Liver (tissue), 9 donors: ENCODE data around the gene KLHDC7B. TPM values are rescaled to one million over a fixed set of nuclear protein-coding genes. Genes with fewer than 3 reads are reported as not detected.

Source experiments
- DNase-seq: peaks from one replicate; pipeline ENCODE4 v3.0.0-alpha.2; 2017; ENCODE audit warnings: low spot score
- H3K27ac ChIP-seq, 2 donors: one replicate each; pipeline ENCODE4 v1.7.0; 2013; ENCODE audit warnings: inconsistent platforms in 2 of 2, low read length in 2 of 2, control low read depth in 1 of 2, low read depth in 1 of 2, mild to moderate bottlenecking in 1 of 2
- H3K27me3 ChIP-seq, 4 donors: one replicate each; pipeline versions ENCODE4 v1.6.1 to v1.7.0; 2013; ENCODE audit warnings: low read length in 3 of 4, inconsistent platforms in 1 of 4, mild to moderate bottlenecking in 1 of 4, moderate library complexity in 1 of 4; ENCODE audit not compliant: control insufficient read depth in 4 of 4, insufficient read depth in 4 of 4
- H3K36me3 ChIP-seq, 4 donors: one replicate each; pipeline versions ENCODE4 v1.6.1 to v1.7.0; 2013; ENCODE audit warnings: low read length in 3 of 4, mild to moderate bottlenecking in 3 of 4, low read depth in 1 of 4, moderate library complexity in 1 of 4; ENCODE audit not compliant: control insufficient read depth in 4 of 4, insufficient read depth in 3 of 4
- H3K4me1 ChIP-seq, 4 donors: one replicate each; pipeline versions ENCODE4 v1.6.1 to v1.7.0; 2013; ENCODE audit warnings: low read length in 3 of 4, mild to moderate bottlenecking in 3 of 4, moderate library complexity in 1 of 4; ENCODE audit not compliant: control insufficient read depth in 4 of 4, insufficient read depth in 4 of 4
- H3K4me3 ChIP-seq, 3 donors: one replicate each; pipeline versions ENCODE4 v1.6.1 to v1.7.0; 2013; ENCODE audit warnings: low read length in 3 of 3, control low read depth in 1 of 3, low read depth in 1 of 3, mild to moderate bottlenecking in 1 of 3
- H3K9ac ChIP-seq, 2 donors: one replicate each; pipeline ENCODE4 v1.7.0; 2013; ENCODE audit warnings: low read length in 2 of 2, mild to moderate bottlenecking in 2 of 2, moderate library complexity in 2 of 2, control low read depth in 1 of 2, low read depth in 1 of 2
- H3K9me3 ChIP-seq, 4 donors: one replicate each; pipeline versions ENCODE4 v1.6.1 to v1.7.0; 2013; ENCODE audit warnings: low read length in 3 of 4; ENCODE audit not compliant: control insufficient read depth in 4 of 4
- FOXA1 ChIP-seq: IDR thresholded peaks from 2 replicates; pipeline ENCODE4 v1.6.1; 2016; ENCODE audit warnings: antibody characterized with exemption
- FOXA2 ChIP-seq: IDR thresholded peaks from 2 replicates; pipeline ENCODE4 v1.6.1; 2016; ENCODE audit warnings: antibody characterized with exemption
- GABPA ChIP-seq, 2 donors: IDR thresholded peaks in 1 of 2; conservative IDR thresholded peaks in 1 of 2; 2 replicates each; pipeline ENCODE4 v1.6.1; 2016; ENCODE audit warnings: antibody characterized with exemption in 2 of 2, mild to moderate bottlenecking in 1 of 2, moderate library complexity in 1 of 2
- HNF4A ChIP-seq, 2 donors: conservative IDR thresholded peaks; 2 replicates each; pipeline ENCODE4 v1.6.1; 2016; ENCODE audit warnings: antibody characterized with exemption in 2 of 2, mild to moderate bottlenecking in 2 of 2
- HNF4G ChIP-seq: IDR thresholded peaks from 2 replicates; pipeline ENCODE4 v1.6.1; 2016; ENCODE audit warnings: antibody characterized with exemption
- JUND ChIP-seq, 2 donors: IDR thresholded peaks; 2 replicates each; pipeline ENCODE4 v1.6.1; 2016; ENCODE audit warnings: antibody characterized with exemption in 2 of 2
- NR2F2 ChIP-seq: IDR thresholded peaks from 2 replicates; pipeline ENCODE4 v1.6.1; 2016; ENCODE audit warnings: antibody characterized with exemption
- TAF1 ChIP-seq: conservative IDR thresholded peaks from 2 replicates; pipeline ENCODE4 v1.6.1; 2016; ENCODE audit warnings: antibody characterized with exemption, mild to moderate bottlenecking
- YY1 ChIP-seq: IDR thresholded peaks from 2 replicates; pipeline ENCODE4 v1.6.1; 2016; ENCODE audit warnings: antibody characterized with exemption, mild to moderate bottlenecking
- WGBS: extraction: QIAGEN DNeasy Blood & Tissue Kit; methylation state at CpG from one replicate; pipeline ENCODE4 v1.1.7; 2013; 5-methylcytosine and 5-hydroxymethylcytosine counted together
- polyA plus RNA-seq, 2 donors: library from polyadenylated mRNA; stranded (reverse) in 1 of 2; unstranded in 1 of 2; fragments of 200-250 nt in 1 of 2; fragments of >200 nt in 1 of 2; fragmentation: Nextera tagmentation in 1 of 2; extraction: Ambion mirVana in 1 of 2; gene quantifications; one replicate each; pipeline versions ENCODE4 v1.2.1 to v1.2.3, GENCODE V29; 2013 to 2015
- total RNA-seq, 2 donors: library from RNA; depleted of rRNA; stranded (reverse); fragments of >200 nt; gene quantifications; one replicate each; pipeline ENCODE4 v1.2.3, GENCODE V29; 2014
- TF ChIP-seq, protein P1 (sequence below): IDR thresholded peaks from 2 replicates; pipeline ENCODE4 v1.6.1; 2016; ENCODE audit warnings: antibody characterized with exemption, mild to moderate bottlenecking
- TF ChIP-seq, protein P2 (sequence below): IDR thresholded peaks from 2 replicates; pipeline ENCODE4 v1.6.1; 2016; ENCODE audit warnings: antibody characterized with exemption
- TF ChIP-seq, protein P3 (sequence below): fragments of 150-350 bp; IDR thresholded peaks from 2 replicates; pipeline ENCODE4 v1.5.1; 2017; ENCODE audit warnings: improper control_type of control experiment, low read depth, low read length; ENCODE audit not compliant: missing input control
- TF ChIP-seq, protein P4 (sequence below): IDR thresholded peaks from 2 replicates; pipeline ENCODE4 v1.6.1; 2016; ENCODE audit warnings: antibody characterized with exemption
- donor health status: healthy.
- donor health status: healthy.
- donor health status: healthy.
- donor health status: healthy.
- donor health status: healthy.

The KLHDC7B gene
- total and polyA plus RNA-seq, 4 donors, result 0.08 to 0.16 (median 0.08) TPM; not detected in 1

DNA sequence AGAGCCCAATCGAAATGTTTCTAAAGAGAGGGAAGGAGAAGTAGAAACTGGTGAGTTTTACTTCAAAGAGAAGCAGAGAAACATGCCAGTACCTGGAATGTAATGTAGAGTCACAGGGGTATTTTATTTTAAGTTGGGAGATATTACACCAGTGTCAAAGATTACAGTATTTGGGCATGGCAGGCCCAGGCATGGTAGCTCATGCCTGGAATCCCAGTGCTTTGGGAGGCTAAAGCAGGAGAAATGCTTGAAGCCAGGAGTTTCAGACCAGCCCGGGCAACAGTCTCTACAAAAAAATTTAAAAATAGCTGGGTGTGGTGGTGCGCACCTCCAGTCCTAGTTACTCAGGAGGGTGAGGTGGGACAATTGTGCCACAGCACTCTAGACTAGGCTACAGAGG is 14.3 kb downstream of the KLHDC7B start:
- TF ChIP-seq GABPA (IDR thresholded peaks at IDR 0.05 in 1 of 2, conservative IDR thresholded peaks at IDR 0.05 in 1 of 2) (no peak), FOXA2 (no peak), YY1 (no peak), TAF1 (no peak)
- TF ChIP-seq, protein P1, sequence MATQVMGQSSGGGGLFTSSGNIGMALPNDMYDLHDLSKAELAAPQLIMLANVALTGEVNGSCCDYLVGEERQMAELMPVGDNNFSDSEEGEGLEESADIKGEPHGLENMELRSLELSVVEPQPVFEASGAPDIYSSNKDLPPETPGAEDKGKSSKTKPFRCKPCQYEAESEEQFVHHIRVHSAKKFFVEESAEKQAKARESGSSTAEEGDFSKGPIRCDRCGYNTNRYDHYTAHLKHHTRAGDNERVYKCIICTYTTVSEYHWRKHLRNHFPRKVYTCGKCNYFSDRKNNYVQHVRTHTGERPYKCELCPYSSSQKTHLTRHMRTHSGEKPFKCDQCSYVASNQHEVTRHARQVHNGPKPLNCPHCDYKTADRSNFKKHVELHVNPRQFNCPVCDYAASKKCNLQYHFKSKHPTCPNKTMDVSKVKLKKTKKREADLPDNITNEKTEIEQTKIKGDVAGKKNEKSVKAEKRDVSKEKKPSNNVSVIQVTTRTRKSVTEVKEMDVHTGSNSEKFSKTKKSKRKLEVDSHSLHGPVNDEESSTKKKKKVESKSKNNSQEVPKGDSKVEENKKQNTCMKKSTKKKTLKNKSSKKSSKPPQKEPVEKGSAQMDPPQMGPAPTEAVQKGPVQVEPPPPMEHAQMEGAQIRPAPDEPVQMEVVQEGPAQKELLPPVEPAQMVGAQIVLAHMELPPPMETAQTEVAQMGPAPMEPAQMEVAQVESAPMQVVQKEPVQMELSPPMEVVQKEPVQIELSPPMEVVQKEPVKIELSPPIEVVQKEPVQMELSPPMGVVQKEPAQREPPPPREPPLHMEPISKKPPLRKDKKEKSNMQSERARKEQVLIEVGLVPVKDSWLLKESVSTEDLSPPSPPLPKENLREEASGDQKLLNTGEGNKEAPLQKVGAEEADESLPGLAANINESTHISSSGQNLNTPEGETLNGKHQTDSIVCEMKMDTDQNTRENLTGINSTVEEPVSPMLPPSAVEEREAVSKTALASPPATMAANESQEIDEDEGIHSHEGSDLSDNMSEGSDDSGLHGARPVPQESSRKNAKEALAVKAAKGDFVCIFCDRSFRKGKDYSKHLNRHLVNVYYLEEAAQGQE, result no peak
- Histone ChIP-seq H3K36me3 (no peaks in the 10 kb centered on the region), H3K4me1 (peaks cover 0 to 8% (median 4%) of the 10 kb centered on the region in 4 donors), H3K9me3 (no peaks in the 10 kb centered on the region), H3K9ac (no peak overlapping the region), H3K4me3 (no peak overlapping the region), H3K27ac (no peak overlapping the region), H3K27me3 (no peaks in the 10 kb centered on the region)
- WGBS, result 93% methylated on average over 3 of the region's 3 CpGs
- DNase-seq, result no peak

DNA sequence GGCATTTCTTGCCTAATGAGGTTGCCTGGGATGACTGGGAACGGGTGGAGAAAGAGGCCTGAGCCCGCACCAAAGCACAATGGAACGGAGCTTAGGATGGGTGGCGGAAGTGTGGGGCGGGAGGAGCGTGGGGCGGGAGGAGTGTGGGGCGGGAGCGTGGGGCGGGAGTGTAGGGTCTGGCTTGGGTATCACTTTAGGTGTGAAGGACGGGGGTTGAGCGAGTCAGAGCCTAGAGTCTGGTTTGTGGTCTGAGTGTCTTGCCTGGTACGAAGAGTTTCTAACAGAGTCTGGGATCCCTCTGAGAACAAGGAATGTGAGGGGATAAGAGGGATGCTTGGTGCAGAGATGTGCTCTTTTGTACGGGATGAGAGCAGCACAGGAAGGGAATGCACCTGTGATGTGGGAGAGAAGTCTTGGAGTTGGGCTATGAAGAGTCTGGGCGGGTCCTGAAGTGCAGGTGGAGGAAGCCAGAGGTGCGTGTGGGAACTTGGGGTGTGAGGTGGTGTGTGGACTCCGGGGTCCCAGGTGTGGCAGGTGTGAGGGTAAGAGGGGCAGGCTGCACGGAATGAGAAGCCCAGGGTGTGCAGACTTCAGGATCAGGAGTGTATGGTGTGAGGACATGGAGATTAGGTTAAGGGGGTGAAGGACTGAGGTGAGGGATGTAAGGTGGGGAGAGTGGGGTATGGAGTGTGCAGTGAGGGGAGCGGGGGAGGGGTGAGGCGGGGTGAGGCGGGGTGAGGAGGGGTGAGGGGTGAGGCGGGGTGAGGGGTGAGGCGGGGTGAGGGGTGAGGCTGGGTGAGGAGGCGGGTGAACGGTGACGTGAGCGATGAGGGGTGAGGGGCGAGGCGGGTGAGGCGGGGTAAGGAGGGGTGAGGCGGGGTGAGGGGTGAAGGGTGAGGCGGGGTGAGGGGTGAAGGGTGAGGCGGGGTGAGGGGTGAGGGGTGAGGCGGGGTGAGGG is 16.0 kb downstream of the KLHDC7B start:
- TF ChIP-seq, protein P2, sequence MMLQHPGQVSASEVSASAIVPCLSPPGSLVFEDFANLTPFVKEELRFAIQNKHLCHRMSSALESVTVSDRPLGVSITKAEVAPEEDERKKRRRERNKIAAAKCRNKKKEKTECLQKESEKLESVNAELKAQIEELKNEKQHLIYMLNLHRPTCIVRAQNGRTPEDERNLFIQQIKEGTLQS, result no peak
- TF ChIP-seq FOXA1, result no peak
- no peak for TF ChIP-seq YY1
- no peak for TF ChIP-seq FOXA2
- TF ChIP-seq TAF1, result no peak
- no peak for TF ChIP-seq JUND (IDR thresholded peaks at IDR 0.05)
- no peak overlapping the region for H3K4me3 ChIP-seq
- no peaks in the 10 kb centered on the region for H3K9me3 ChIP-seq
- 79% methylated on average over 29 of the region's 34 CpGs for WGBS
- no peaks in the 10 kb centered on the region for H3K27me3 ChIP-seq
- H3K36me3 ChIP-seq, result no peaks in the 10 kb centered on the region
- no peak for DNase-seq
- H3K9ac ChIP-seq, result no peak overlapping the region
- H3K4me1 ChIP-seq, result peaks cover 0 to 8% (median 4%) of the 10 kb centered on the region in 4 donors
- H3K27ac ChIP-seq, result no peak overlapping the region

DNA sequence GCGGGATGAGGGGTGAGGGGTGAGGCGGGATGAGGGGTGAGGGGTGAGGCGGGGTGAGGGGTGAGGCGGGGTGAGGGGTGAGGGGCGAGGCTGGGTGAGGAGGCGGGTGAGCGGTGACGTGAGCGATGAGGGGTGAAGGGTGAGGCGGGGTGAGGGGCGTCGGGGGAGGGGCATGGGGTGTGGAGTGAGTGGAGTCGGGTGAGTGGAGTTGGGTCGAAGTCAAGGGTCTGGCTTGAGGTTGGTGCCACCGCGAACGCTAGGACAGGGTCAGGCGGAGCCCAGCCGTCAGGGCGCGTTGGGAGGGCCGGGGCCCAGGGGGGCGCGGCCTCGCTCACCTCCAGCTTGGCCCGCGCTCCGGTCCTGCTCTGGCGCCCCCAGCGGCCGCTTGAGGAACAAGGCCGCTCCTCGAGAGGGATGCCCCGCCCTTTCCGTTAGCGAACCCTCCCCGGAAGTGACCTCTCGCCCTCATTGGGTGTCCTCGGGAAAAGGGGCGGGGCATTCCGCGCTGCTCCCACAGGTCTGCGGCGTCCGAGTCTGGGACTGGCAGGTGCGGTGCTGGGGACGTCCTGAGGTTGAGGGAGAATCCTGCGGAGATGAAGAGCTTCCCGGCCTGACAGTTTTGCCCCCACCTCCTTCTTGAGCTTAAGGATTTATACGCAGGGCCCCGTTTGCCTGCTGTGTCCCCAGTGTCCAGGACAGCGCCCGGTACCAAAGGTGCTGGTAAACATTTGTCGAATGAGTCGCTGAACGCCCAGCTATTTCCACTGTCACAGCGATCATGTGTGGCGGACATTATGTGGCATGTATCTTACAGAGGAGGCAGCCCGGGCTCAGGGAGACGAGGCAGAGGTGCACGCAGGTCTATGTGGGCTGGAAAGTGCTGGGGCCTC is 17.1 kb downstream of the KLHDC7B start, which contains the start of gene SYCE3:
TSS of gene SYCE3 (minus strand) at position 397 of the 890 bp plus-strand sequence. CDS start 6,514 bp downstream, outside the sequence.
- Histone ChIP-seq H3K4me1 (peaks cover 0 to 8% (median 4%) of the 10 kb centered on the region in 4 donors), H3K9ac (peak within 1 kb of the TSS; percentile 85 to 90), H3K36me3 (no peaks in the 10 kb centered on the region), H3K27ac (peak within 1 kb of the TSS; percentile 90 to 93), H3K9me3 (no peaks in the 10 kb centered on the region), H3K27me3 (no peaks in the 10 kb centered on the region), H3K4me3 (peak within 1 kb of the TSS; percentile 76 to 81 (median 77))
- 3% methylated on average over 60 of the region's 61 CpGs for WGBS
- peak; percentile 98 for DNase-seq
- TF ChIP-seq NR2F2, result peak; percentile 90
- TF ChIP-seq, protein P1, result peak; percentile 93
- peak; percentile 41 to 47 for TF ChIP-seq HNF4A (conservative IDR thresholded peaks at IDR 0.05)
- TF ChIP-seq, protein P3, sequence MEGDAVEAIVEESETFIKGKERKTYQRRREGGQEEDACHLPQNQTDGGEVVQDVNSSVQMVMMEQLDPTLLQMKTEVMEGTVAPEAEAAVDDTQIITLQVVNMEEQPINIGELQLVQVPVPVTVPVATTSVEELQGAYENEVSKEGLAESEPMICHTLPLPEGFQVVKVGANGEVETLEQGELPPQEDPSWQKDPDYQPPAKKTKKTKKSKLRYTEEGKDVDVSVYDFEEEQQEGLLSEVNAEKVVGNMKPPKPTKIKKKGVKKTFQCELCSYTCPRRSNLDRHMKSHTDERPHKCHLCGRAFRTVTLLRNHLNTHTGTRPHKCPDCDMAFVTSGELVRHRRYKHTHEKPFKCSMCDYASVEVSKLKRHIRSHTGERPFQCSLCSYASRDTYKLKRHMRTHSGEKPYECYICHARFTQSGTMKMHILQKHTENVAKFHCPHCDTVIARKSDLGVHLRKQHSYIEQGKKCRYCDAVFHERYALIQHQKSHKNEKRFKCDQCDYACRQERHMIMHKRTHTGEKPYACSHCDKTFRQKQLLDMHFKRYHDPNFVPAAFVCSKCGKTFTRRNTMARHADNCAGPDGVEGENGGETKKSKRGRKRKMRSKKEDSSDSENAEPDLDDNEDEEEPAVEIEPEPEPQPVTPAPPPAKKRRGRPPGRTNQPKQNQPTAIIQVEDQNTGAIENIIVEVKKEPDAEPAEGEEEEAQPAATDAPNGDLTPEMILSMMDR, result peak; percentile 96
- TF ChIP-seq, protein P2, result no peak
- no peak for TF ChIP-seq FOXA2
- TF ChIP-seq, protein P4, sequence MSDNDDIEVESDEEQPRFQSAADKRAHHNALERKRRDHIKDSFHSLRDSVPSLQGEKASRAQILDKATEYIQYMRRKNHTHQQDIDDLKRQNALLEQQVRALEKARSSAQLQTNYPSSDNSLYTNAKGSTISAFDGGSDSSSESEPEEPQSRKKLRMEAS, result no peak
- TF ChIP-seq TAF1, result peak; percentile 85
- TF ChIP-seq FOXA1, result peak; percentile 40
- TF ChIP-seq YY1, result peak; percentile 49
- TF ChIP-seq HNF4G, result no peak
- no peak for TF ChIP-seq JUND (IDR thresholded peaks at IDR 0.05)
